GM23338 (cell line): ENCODE measurements around the gene CLEC1A. TPM values are rescaled to one million over a fixed set of nuclear protein-coding genes. Genes with fewer than 3 reads are reported as not detected.

ENCODE experiments used
- ATAC-seq: fragments of 200-7000 bp; cut with Tn5 transposase; 3 replicates; pipeline ENCODE4 v1.9.1; 2020
- DNase-seq: peaks from one replicate; pipeline ENCODE4 v3.0.0-alpha.2; 2015; ENCODE audit warnings: low spot score
- H2AFZ ChIP-seq: fragments of 200-600 bp; sonication (generic); 2 replicates; pipeline ENCODE4 v1.8.0; 2016; ENCODE audit warnings: antibody characterized with exemption, mild to moderate bottlenecking, moderate library complexity
- H3F3A ChIP-seq: fragments of 200-600 bp; sonication (generic); replicated peaks from 2 replicates; pipeline ENCODE4 v1.8.0; 2017; ENCODE audit warnings: antibody characterized with exemption, mixed run types, low read depth
- H3K27ac ChIP-seq: fragments of 200-600 bp; sonication (generic); 2 replicates; pipeline ENCODE4 v1.6.1; 2016; ENCODE audit warnings: low read depth
- H3K27me3 ChIP-seq: fragments of 200-600 bp; sonication (generic); 2 replicates; pipeline ENCODE4 v1.8.0; 2016; ENCODE audit warnings: mild to moderate bottlenecking, mixed run types, moderate library complexity; ENCODE audit not compliant: insufficient read depth
- H3K36me3 ChIP-seq: fragments of 200-600 bp; sonication (generic); 2 replicates; pipeline ENCODE4 v1.8.0; 2016; ENCODE audit warnings: mild to moderate bottlenecking; ENCODE audit not compliant: insufficient read depth
- H3K4me1 ChIP-seq: fragments of 200-600 bp; sonication (generic); 2 replicates; pipeline ENCODE4 v1.8.0; 2016; ENCODE audit warnings: mild to moderate bottlenecking, moderate library complexity; ENCODE audit not compliant: insufficient read depth
- H3K4me2 ChIP-seq: fragments of 200-600 bp; sonication (generic); 2 replicates; pipeline ENCODE4 v1.7.1; 2017; ENCODE audit warnings: mixed run types
- H3K4me3 ChIP-seq: fragments of 200-600 bp; sonication (generic); 2 replicates; pipeline ENCODE4 v1.6.1; 2016; ENCODE audit warnings: mixed run types
- H3K79me2 ChIP-seq: fragments of 200-600 bp; sonication (generic); replicated peaks from 2 replicates; pipeline ENCODE4 v1.8.0; 2017; ENCODE audit warnings: mild to moderate bottlenecking; ENCODE audit not compliant: insufficient read depth
- H3K9me2 ChIP-seq: fragments of 200-600 bp; sonication (generic); 2 replicates; pipeline ENCODE4 v1.8.0; 2017; ENCODE audit not compliant: insufficient read depth
- H4K20me1 ChIP-seq: fragments of 200-600 bp; sonication (generic); replicated peaks from 2 replicates; pipeline ENCODE4 v1.8.0; 2017; ENCODE audit warnings: mild to moderate bottlenecking; ENCODE audit not compliant: insufficient read depth
- H3K27ac Mint-ChIP-seq: 2 replicates; pipeline ENCODE4 v1.8.0; 2020; ENCODE audit warnings: inconsistent platforms, mild to moderate bottlenecking, moderate library complexity, mixed read lengths
- H3K27me3 Mint-ChIP-seq: 3 replicates; pipeline ENCODE4 v1.8.0; 2022; ENCODE audit warnings: low read depth, mild to moderate bottlenecking, moderate library complexity, mixed read lengths, inconsistent platforms; ENCODE audit not compliant: insufficient read depth, poor library complexity
- H3K36me3 Mint-ChIP-seq: 3 replicates; pipeline ENCODE4 v1.8.0; 2021; ENCODE audit warnings: low read depth, mild to moderate bottlenecking, inconsistent platforms, moderate library complexity, mixed read lengths
- H3K4me1 Mint-ChIP-seq: 3 replicates; pipeline ENCODE4 v1.8.0; 2020; ENCODE audit warnings: mild to moderate bottlenecking, inconsistent platforms, mixed read lengths
- H3K4me3 Mint-ChIP-seq: 3 replicates; pipeline ENCODE4 v1.8.0; 2021; ENCODE audit warnings: moderate library complexity, mild to moderate bottlenecking, inconsistent platforms, mixed read lengths
- H3K9me3 Mint-ChIP-seq: 3 replicates; pipeline ENCODE4 v1.8.0; 2020; ENCODE audit warnings: moderate library complexity, mild to moderate bottlenecking, inconsistent platforms, mixed read lengths
- CREB1 ChIP-seq: fragments of 250-450 bp; sonication (Bioruptor Pico); IDR thresholded peaks from 2 replicates; pipeline ENCODE4 v1.5.0; 2020; ENCODE audit warnings: low read depth, mild to moderate bottlenecking, moderate library complexity
- ETS1 ChIP-seq: IDR thresholded peaks from 2 replicates; pipeline ENCODE4 v1.6.1; 2016; ENCODE audit warnings: antibody characterized with exemption
- EZH2 ChIP-seq: fragments of 200-600 bp; sonication (generic); IDR thresholded peaks from one replicate; pipeline ENCODE4 v1.8.0; 2017; ENCODE audit warnings: antibody characterized with exemption, mild to moderate bottlenecking, low read depth; ENCODE audit not compliant: unreplicated experiment
- EZH2phosphoT487 ChIP-seq: fragments of 200-600 bp; sonication (generic); IDR thresholded peaks from one replicate; pipeline ENCODE4 v1.8.1; 2018; ENCODE audit warnings: antibody characterized with exemption; ENCODE audit not compliant: unreplicated experiment
- JUNB ChIP-seq: IDR thresholded peaks from one replicate; pipeline ENCODE4 v1.6.1; 2016; ENCODE audit warnings: antibody characterized with exemption; ENCODE audit not compliant: unreplicated experiment
- NANOG ChIP-seq: IDR thresholded peaks from 2 replicates; pipeline ENCODE4 v1.6.1; 2016; ENCODE audit warnings: antibody characterized with exemption, borderline replicate concordance
- POLR2AphosphoS5 ChIP-seq: IDR thresholded peaks from 2 replicates; pipeline ENCODE4 v1.6.1; 2016; ENCODE audit warnings: antibody characterized with exemption, low read depth
- REST ChIP-seq: IDR thresholded peaks from one replicate; pipeline ENCODE4 v1.6.1; 2018; ENCODE audit warnings: antibody characterized with exemption; ENCODE audit not compliant: unreplicated experiment
- STAT1 ChIP-seq: IDR thresholded peaks from one replicate; pipeline ENCODE4 v1.6.1; 2016; ENCODE audit warnings: antibody characterized with exemption; ENCODE audit not compliant: unreplicated experiment
- ZNF114 ChIP-seq: fragments of 250-450 bp; sonication (Bioruptor Pico); IDR thresholded peaks from 2 replicates; pipeline ENCODE4 v1.5.0; 2020; ENCODE audit warnings: mild to moderate bottlenecking, moderate library complexity
- ZNF331 ChIP-seq: fragments of 250-450 bp; sonication (Bioruptor Pico); IDR thresholded peaks from 2 replicates; pipeline ENCODE4 v1.5.0; 2020; ENCODE audit warnings: low read depth, mild to moderate bottlenecking, moderate library complexity
- polyA plus RNA-seq: library from polyadenylated mRNA; unstranded; fragments of >200 nt; fragmentation: Nextera tagmentation; extraction: Ambion mirVana; gene quantifications from 2 replicates; pipeline ENCODE4 v1.2.1, GENCODE V29; 2016
- total RNA-seq: library from RNA; depleted of rRNA; stranded (reverse); fragments of >200 nt; shearing (Covaris generic); gene quantifications from 2 replicates; pipeline ENCODE4 v1.2.3, GENCODE V29; 2014
- TF ChIP-seq, protein P1 (sequence below): fragments of 250-450 bp; sonication (Bioruptor Pico); IDR thresholded peaks from 2 replicates; pipeline ENCODE4 v1.5.0; 2020; ENCODE audit warnings: mild to moderate bottlenecking, moderate library complexity
- TF ChIP-seq, protein P2 (sequence below), 2 experiments: fragments of 200-600 bp in 1 of 2; sonication (generic) in 1 of 2; conservative IDR thresholded peaks; 2 replicates each; pipeline versions ENCODE4 v1.5.1 to v1.6.1; 2016 to 2017; ENCODE audit warnings: antibody characterized with exemption in 2 of 2, low read depth in 2 of 2, mild to moderate bottlenecking in 2 of 2, moderate library complexity in 1 of 2

CLEC1A gene
- total and polyA plus RNA-seq, 2 experiments from 2014 or later, result 1.1 TPM; not detected in 1

DNA sequence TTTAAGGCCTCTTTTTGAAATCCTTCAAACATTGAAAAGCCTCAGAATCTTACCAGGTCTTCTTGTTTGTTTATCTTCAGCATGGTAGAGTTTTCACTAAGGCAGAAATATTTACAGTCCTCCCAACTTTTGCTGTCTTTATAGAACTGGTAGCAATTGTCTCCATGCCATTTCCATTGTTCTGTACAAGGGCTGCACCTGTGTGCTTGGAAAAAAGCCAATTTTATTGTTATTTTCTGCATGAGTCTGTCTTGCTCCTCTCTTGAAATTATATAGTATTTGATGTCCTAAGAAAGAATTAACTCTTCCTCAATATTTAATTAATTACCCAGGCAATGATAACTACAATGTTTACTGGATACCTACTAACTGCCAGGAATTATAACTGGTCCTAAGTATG lies 23.3 kb downstream of the CLEC1A start:
- no peaks in the 10 kb centered on the region for H3K36me3 Mint-ChIP-seq
- no peak for TF ChIP-seq CREB1 (CRISPR knock-in tag)
- TF ChIP-seq ETS1, result no peak
- no peak for TF ChIP-seq POLR2AphosphoS5
- no peak for TF ChIP-seq EZH2phosphoT487
- TF ChIP-seq ZNF331 (CRISPR knock-in tag), result no peak
- TF ChIP-seq ZNF114 (CRISPR knock-in tag), result no peak
- TF ChIP-seq, protein P1, sequence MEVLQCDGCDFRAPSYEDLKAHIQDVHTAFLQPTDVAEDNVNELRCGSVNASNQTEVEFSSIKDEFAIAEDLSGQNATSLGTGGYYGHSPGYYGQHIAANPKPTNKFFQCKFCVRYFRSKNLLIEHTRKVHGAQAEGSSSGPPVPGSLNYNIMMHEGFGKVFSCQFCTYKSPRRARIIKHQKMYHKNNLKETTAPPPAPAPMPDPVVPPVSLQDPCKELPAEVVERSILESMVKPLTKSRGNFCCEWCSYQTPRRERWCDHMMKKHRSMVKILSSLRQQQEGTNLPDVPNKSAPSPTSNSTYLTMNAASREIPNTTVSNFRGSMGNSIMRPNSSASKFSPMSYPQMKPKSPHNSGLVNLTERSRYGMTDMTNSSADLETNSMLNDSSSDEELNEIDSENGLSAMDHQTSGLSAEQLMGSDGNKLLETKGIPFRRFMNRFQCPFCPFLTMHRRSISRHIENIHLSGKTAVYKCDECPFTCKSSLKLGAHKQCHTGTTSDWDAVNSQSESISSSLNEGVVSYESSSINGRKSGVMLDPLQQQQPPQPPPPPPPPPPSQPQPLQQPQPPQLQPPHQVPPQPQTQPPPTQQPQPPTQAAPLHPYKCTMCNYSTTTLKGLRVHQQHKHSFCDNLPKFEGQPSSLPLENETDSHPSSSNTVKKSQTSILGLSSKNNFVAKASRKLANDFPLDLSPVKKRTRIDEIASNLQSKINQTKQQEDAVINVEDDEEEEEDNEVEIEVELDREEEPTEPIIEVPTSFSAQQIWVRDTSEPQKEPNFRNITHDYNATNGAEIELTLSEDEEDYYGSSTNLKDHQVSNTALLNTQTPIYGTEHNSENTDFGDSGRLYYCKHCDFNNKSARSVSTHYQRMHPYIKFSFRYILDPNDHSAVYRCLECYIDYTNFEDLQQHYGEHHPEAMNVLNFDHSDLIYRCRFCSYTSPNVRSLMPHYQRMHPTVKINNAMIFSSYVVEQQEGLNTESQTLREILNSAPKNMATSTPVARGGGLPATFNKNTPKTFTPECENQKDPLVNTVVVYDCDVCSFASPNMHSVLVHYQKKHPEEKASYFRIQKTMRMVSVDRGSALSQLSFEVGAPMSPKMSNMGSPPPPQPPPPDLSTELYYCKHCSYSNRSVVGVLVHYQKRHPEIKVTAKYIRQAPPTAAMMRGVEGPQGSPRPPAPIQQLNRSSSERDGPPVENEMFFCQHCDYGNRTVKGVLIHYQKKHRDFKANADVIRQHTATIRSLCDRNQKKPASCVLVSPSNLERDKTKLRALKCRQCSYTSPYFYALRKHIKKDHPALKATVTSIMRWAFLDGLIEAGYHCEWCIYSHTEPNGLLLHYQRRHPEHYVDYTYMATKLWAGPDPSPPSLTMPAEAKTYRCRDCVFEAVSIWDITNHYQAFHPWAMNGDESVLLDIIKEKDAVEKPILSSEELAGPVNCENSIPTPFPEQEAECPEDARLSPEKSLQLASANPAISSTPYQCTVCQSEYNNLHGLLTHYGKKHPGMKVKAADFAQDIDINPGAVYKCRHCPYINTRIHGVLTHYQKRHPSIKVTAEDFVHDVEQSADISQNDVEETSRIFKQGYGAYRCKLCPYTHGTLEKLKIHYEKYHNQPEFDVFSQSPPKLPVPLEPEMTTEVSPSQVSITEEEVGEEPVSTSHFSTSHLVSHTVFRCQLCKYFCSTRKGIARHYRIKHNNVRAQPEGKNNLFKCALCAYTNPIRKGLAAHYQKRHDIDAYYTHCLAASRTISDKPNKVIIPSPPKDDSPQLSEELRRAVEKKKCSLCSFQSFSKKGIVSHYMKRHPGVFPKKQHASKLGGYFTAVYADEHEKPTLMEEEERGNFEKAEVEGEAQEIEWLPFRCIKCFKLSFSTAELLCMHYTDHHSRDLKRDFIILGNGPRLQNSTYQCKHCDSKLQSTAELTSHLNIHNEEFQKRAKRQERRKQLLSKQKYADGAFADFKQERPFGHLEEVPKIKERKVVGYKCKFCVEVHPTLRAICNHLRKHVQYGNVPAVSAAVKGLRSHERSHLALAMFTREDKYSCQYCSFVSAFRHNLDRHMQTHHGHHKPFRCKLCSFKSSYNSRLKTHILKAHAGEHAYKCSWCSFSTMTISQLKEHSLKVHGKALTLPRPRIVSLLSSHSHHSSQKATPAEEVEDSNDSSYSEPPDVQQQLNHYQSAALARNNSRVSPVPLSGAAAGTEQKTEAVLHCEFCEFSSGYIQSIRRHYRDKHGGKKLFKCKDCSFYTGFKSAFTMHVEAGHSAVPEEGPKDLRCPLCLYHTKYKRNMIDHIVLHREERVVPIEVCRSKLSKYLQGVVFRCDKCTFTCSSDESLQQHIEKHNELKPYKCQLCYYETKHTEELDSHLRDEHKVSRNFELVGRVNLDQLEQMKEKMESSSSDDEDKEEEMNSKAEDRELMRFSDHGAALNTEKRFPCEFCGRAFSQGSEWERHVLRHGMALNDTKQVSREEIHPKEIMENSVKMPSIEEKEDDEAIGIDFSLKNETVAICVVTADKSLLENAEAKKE, result no peak
- no peak for TF ChIP-seq EZH2
- no peak for TF ChIP-seq NANOG
- no peak for TF ChIP-seq REST
- TF ChIP-seq STAT1, result no peak
- no peak for TF ChIP-seq JUNB
- TF ChIP-seq, protein P2, sequence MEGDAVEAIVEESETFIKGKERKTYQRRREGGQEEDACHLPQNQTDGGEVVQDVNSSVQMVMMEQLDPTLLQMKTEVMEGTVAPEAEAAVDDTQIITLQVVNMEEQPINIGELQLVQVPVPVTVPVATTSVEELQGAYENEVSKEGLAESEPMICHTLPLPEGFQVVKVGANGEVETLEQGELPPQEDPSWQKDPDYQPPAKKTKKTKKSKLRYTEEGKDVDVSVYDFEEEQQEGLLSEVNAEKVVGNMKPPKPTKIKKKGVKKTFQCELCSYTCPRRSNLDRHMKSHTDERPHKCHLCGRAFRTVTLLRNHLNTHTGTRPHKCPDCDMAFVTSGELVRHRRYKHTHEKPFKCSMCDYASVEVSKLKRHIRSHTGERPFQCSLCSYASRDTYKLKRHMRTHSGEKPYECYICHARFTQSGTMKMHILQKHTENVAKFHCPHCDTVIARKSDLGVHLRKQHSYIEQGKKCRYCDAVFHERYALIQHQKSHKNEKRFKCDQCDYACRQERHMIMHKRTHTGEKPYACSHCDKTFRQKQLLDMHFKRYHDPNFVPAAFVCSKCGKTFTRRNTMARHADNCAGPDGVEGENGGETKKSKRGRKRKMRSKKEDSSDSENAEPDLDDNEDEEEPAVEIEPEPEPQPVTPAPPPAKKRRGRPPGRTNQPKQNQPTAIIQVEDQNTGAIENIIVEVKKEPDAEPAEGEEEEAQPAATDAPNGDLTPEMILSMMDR (conservative IDR thresholded peaks at IDR 0.05; ENCODE audit: low read depth in 2 of 2), result no peak
- H3F3A ChIP-seq, result no peaks in the 10 kb centered on the region
- H3K4me1 ChIP-seq, result peaks cover 6% of the 10 kb centered on the region; the same call in 1 of the 2 replicates
- H2AFZ ChIP-seq, result peak overlapping the region; percentile 52; the same call in 1 of the 2 replicates
- no peaks in the 10 kb centered on the region for H3K9me3 Mint-ChIP-seq
- no peak overlapping the region for H3K27ac Mint-ChIP-seq
- DNase-seq (no peak), ATAC-seq (no peak)
- no peaks in the 10 kb centered on the region for H3K27me3 ChIP-seq
- H3K4me2 ChIP-seq, result no peak overlapping the region
- no peaks in the 10 kb centered on the region for H3K36me3 ChIP-seq
- no peaks in the 10 kb centered on the region for H3K79me2 ChIP-seq
- no peak overlapping the region for H3K4me3 ChIP-seq
- H4K20me1 ChIP-seq, result no peaks in the 10 kb centered on the region
- H3K4me3 Mint-ChIP-seq, result no peak overlapping the region
- peaks cover 2% of the 10 kb centered on the region for H3K27me3 Mint-ChIP-seq
- no peak overlapping the region for H3K27ac ChIP-seq
- no peaks in the 10 kb centered on the region for H3K9me2 ChIP-seq
- H3K4me1 Mint-ChIP-seq, result no peaks in the 10 kb centered on the region; the same call in 2 of the 3 replicates
